BE2C (cell line): ENCODE results near the gene PDK1.

Experiments
- DNase-seq: peaks from one replicate; pipeline ENCODE4 v3.0.0-alpha.2; 2020
- H3K27me3 ChIP-seq: fragments of 250-450 bp; sonication (Bioruptor Pico); 2 replicates; pipeline ENCODE4 v1.5.1; 2020; ENCODE audit warnings: mild to moderate bottlenecking
- H3K36me3 ChIP-seq: fragments of 250-450 bp; sonication (Bioruptor Pico); 2 replicates; pipeline ENCODE4 v1.5.1; 2020; ENCODE audit warnings: mild to moderate bottlenecking
- H3K4me1 ChIP-seq: fragments of 250-450 bp; sonication (Bioruptor Pico); 2 replicates; pipeline ENCODE4 v1.5.1; 2020
- H3K4me3 ChIP-seq: 2 replicates; pipeline ENCODE4 v1.5.1; 2011; ENCODE audit warnings: low read depth, low read length
- H3K9me3 ChIP-seq: fragments of 250-450 bp; sonication (Bioruptor Pico); 2 replicates; pipeline ENCODE4 v1.5.1; 2020
- CTCF ChIP-seq: IDR thresholded peaks from 2 replicates; pipeline ENCODE4 v1.5.1; 2012; ENCODE audit warnings: mild to moderate bottlenecking, low read depth, low read length

The PDK1 gene

GRCh38 chr2:172634477-172634876 is 78.6 kb downstream of the PDK1 start:
- no peaks in the 10 kb centered on the region for H3K27me3 ChIP-seq
- H3K9me3 ChIP-seq: no peaks in the 10 kb centered on the region
- no peak for DNase-seq
- H3K4me3 ChIP-seq: no peak overlapping the region
- no peaks in the 10 kb centered on the region for H3K4me1 ChIP-seq
- H3K36me3 ChIP-seq: no peaks in the 10 kb centered on the region
- TF ChIP-seq CTCF: no peak

DNA sequence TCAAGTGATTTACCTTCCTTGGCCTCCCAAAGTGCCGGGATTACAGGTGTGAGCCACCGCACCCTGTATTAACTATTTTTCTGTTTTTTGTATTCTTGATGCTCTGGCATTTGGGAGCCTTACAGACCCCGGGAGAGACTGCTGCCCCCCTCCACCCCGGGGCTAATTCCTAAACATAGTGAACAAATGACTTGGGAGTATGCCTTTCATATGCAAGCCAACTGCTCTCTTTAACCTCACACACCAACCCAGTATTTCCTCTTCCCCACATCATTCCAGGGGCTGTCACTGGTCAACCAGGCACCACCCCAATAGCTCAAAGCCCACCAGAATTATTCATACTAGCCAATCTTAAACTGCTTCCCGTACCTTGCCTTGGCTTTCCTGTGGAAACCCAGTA is 79.7 kb downstream of the PDK1 start:
- H3K9me3 ChIP-seq: no peaks in the 10 kb centered on the region
- H3K4me3 ChIP-seq: no peak overlapping the region
- DNase-seq: no peak
- H3K4me1 ChIP-seq: no peaks in the 10 kb centered on the region
- no peak for TF ChIP-seq CTCF
- no peaks in the 10 kb centered on the region for H3K36me3 ChIP-seq
- H3K27me3 ChIP-seq: no peaks in the 10 kb centered on the region

- H3K36me3 ChIP-seq: no peaks in the 10 kb centered on the region
Observed at GRCh38 chr2:172639256-172639655, 83.4 kb downstream of the PDK1 start.

GRCh38 chr2:172639823-172640222 is 83.9 kb downstream of the PDK1 start:
- no peak for DNase-seq
- no peaks in the 10 kb centered on the region for H3K27me3 ChIP-seq
- no peaks in the 10 kb centered on the region for H3K4me1 ChIP-seq
- no peak for TF ChIP-seq CTCF
- H3K4me3 ChIP-seq: no peak overlapping the region
- no peaks in the 10 kb centered on the region for H3K9me3 ChIP-seq
- H3K36me3 ChIP-seq: no peaks in the 10 kb centered on the region

More at GRCh38 chr2:172639256-172639655, 83.4 kb downstream of the PDK1 start:
- H3K9me3 ChIP-seq: no peaks in the 10 kb centered on the region
- H3K4me3 ChIP-seq: no peak overlapping the region
- DNase-seq: no peak
- TF ChIP-seq CTCF: no peak
- H3K27me3 ChIP-seq: no peaks in the 10 kb centered on the region
- H3K4me1 ChIP-seq: no peaks in the 10 kb centered on the region

DNA sequence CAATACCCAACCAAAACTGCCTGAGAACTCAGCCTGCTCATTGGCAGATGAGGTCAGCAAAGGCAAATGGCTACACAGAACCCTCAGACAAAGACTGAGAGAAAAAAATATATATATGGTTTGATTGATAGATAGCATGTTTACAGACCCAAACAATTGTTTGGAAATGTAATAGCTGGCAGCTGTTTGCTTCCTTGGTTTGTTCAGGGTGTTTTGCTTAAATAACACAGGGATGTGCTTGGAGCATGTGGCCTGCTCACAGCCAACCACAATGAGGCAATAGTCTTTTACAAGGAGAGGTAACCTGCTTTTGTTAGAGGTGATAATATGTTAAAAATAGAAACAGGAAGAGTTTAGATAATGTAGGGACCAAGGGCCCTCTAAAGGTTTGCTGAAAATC is 84.5 kb downstream of the PDK1 start:
- no peak overlapping the region for H3K4me3 ChIP-seq
- no peaks in the 10 kb centered on the region for H3K9me3 ChIP-seq
- H3K27me3 ChIP-seq: no peaks in the 10 kb centered on the region
- no peak for DNase-seq
- H3K36me3 ChIP-seq: no peaks in the 10 kb centered on the region
- no peaks in the 10 kb centered on the region for H3K4me1 ChIP-seq
- TF ChIP-seq CTCF: no peak

DNA sequence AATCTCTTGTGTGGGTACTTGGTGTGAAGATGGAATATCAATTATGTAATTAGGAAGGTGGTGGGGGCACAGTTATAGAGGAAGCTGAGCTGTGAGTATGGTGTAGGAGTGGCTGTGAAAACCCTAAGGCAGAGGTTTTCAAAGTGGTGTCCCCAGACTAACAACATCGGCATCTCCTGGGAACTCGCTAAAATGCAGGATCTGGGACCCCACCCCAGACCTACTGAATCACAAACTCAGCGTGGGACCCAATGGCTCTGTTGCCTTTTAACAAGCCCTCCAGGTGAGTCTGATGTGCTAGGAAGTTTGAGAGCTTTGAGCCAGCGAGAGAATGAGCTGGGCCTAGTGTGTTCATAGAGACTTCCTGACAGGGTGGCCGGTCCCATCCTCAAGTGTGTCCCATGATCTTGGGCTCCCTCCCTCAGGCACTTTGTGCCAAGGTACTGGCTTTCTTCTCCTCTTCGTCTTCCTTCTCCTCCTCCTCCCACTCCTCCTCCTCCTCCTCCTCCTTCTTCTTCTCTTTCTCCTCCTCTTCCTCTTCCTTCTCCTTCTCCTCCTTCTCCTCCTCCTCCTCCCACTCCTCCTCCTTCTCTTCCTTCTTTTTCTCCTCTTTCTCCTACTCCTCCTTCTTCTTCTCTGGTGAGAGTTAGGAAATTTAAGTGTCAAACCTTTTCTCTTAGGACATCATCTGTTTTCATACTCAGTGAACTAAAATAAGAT is 86.6 kb downstream of the PDK1 start:
- Histone ChIP-seq H3K27me3 (no peaks in the 10 kb centered on the region), H3K4me1 (no peaks in the 10 kb centered on the region), H3K4me3 (no peak overlapping the region), H3K36me3 (no peaks in the 10 kb centered on the region), H3K9me3 (no peaks in the 10 kb centered on the region)
- DNase-seq: no peak
- no peak for TF ChIP-seq CTCF
